Heart left ventricle (tissue), 13 donors: ENCODE measurements around the gene LRRC51.

Source experiments
- CTCF ChIP-seq, 12 donors: fragments of 200-600 bp; sonication (generic) in 4 of 12; IDR thresholded peaks; one replicate each; pipeline versions ENCODE4 v1.5.0 to v1.8.0; 2018 to 2022; ENCODE audit warnings: antibody characterized with exemption in 12 of 12, mild to moderate bottlenecking in 5 of 12
- POLR2A ChIP-seq, 2 donors: fragments of 450-650 bp; IDR thresholded peaks; one replicate each; pipeline ENCODE4 v1.6.1; 2017; ENCODE audit warnings: antibody characterized with exemption in 2 of 2, mild to moderate bottlenecking in 2 of 2, moderate library complexity in 2 of 2
- donor health status: ischemic (EF 13 %, LVEDD 7.1; RV severe dilation, severe dysfunction).
- donor health status: DM: no; HTN: yes; CAD: no.
- donor health status: DM: no; HTN: no; CAD: no.
- donor health status: ischemic (EF 25% LVEDD 6.9; RV normal size, moderate dysfunction).
- donor health status: ischemic (EF 25% LVEDD 5.7; RV mildly dilated, moderate dysfunction).
- donor health status: ischemic (EF 35%, LVEDD 5.7; RV mildly dilated, moderate dysfunction).
- donor health status: nonischemic (EF 11% LVEDD 7.7; RV severe dilation, severe dysfunction).
- donor health status: DM: yes; HTN: yes; CAD: no.
- donor health status: PGD.
- donor health status: ischemic (EF 29% LVEDD 5.4; RV normal size, mild dysfunction).
- donor health status: nonischemic (EF 23%, LVEDD 6.1; RV moderate dilation, normal function).

- TF ChIP-seq POLR2A (IDR thresholded peaks at IDR 0.05) (no peak), CTCF (IDR thresholded peaks at IDR 0.05) (no peak)
These were observed 778 bp upstream of the LRRC51 start for GRCh38 chr11:72079819-72080325.
